ENCODE results near the gene CDH11.

DNA sequence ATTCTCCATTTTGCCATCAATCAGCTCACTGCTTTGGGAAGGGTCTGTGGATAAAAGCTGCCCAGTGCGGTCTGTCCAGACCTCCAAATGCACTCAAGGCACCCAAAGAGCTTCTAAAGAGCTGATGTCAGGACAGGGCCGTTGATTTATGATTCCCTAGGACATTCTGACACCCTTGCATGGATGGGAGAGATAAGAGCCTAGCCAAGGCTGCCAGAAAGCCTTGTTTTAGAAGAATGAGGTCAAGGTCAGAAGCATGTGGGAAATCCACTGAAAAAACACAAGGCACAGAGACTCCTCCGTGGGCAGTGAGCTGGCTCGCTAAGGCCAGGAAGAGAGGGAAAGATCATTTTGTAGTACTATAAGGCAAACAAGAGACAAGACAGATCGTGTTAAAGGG, 214.0 kb downstream of the CDH11 start:
- TF ChIP-seq SP1 (IDR thresholded peaks at IDR 0.05) (no peak), ARNT (IDR thresholded peaks at IDR 0.05) (no peak), FOXM1 (IDR thresholded peaks at IDR 0.05; ENCODE audit: borderline replicate concordance) (no peak), LEF1 (IDR thresholded peaks at IDR 0.05; ENCODE audit: borderline replicate concordance) (no peak), SUZ12 (IDR thresholded peaks at IDR 0.05) (no peak), ELF4 (IDR thresholded peaks at IDR 0.05) (no peak), HDGF (IDR thresholded peaks at IDR 0.05; ENCODE audit: borderline replicate concordance) (no peak), FOXK2 (IDR thresholded peaks at IDR 0.05) (no peak), L3MBTL2 (conservative IDR thresholded peaks at IDR 0.05) (no peak), CTBP1 (IDR thresholded peaks at IDR 0.05; ENCODE audit: borderline replicate concordance) (no peak), BHLHE40 (IDR thresholded peaks at IDR 0.05; ENCODE audit: borderline replicate concordance) (no peak), FOXA1 (IDR thresholded peaks at IDR 0.05) (no peak), NFRKB (IDR thresholded peaks at IDR 0.05) (no peak)

Measured in HEK293T (cell line).